Cardiac muscle cell (in vitro differentiated cells and primary cell): Measurements from ENCODE around the gene KYAT1. TPM values are rescaled to one million over a fixed set of nuclear protein-coding genes. Genes with fewer than 3 reads are reported as not detected.

Source experiments
- DNase-seq, 2 donors: peaks; one replicate each; pipeline versions ENCODE4 v3.0.0 to v3.0.0-alpha.2; 2010 to 2017; ENCODE audit warnings: low read depth in 1 of 2, low spot score in 1 of 2
- H3K27ac ChIP-seq: fragments of 200-600 bp; sonication (generic); 2 replicates; pipeline ENCODE4 v1.5.1; 2016
- H3K27me3 ChIP-seq: fragments of 200-600 bp; sonication (generic); 2 replicates; pipeline ENCODE4 v1.6.0; 2016; ENCODE audit warnings: control low read depth
- H3K36me3 ChIP-seq: fragments of 200-600 bp; sonication (generic); 2 replicates; pipeline ENCODE4 v1.5.1; 2016; ENCODE audit warnings: control low read depth
- H3K4me1 ChIP-seq: fragments of 200-600 bp; sonication (generic); 2 replicates; pipeline ENCODE4 v1.8.1; 2017; ENCODE audit warnings: low read depth, mild to moderate bottlenecking, mixed run types
- H3K4me3 ChIP-seq: fragments of 200-600 bp; sonication (generic); 2 replicates; pipeline ENCODE4 v1.5.1; 2016; ENCODE audit warnings: mild to moderate bottlenecking
- H3K9me3 ChIP-seq: fragments of 200-600 bp; sonication (generic); 2 replicates; pipeline ENCODE4 v1.5.1; 2017; ENCODE audit warnings: low read depth, mild to moderate bottlenecking, control low read depth
- CTCF ChIP-seq: IDR thresholded peaks from 2 replicates; pipeline ENCODE4 v1.5.1; 2012; ENCODE audit warnings: low read depth, mild to moderate bottlenecking, low read length
- polyA plus RNA-seq: library from polyadenylated mRNA; unstranded; fragments of >200 nt; fragmentation: Nextera tagmentation; extraction: Ambion mirVana; gene quantifications from 2 replicates; pipeline ENCODE4 v1.2.1, GENCODE V29; 2016
- total RNA-seq: library from RNA; depleted of rRNA; stranded (reverse); fragments of >200 nt; gene quantifications from 2 replicates; pipeline ENCODE4 v1.2.3, GENCODE V29; 2016

KYAT1 gene
- total and polyA plus RNA-seq, 2 experiments from 2014 or later: 23.3 to 36.9 TPM

- peak overlapping the region; percentile 55 for H3K4me3 ChIP-seq
- peak; percentile 8 for TF ChIP-seq CTCF
- no peaks in the 10 kb centered on the region for H3K27me3 ChIP-seq
- peak; percentile 83 for DNase-seq
- H3K27ac ChIP-seq: peak overlapping the region; percentile 92
- H3K9me3 ChIP-seq: no peaks in the 10 kb centered on the region
- H3K4me1 ChIP-seq: no peaks in the 10 kb centered on the region
- H3K36me3 ChIP-seq: no peaks in the 10 kb centered on the region
Observed at GRCh38 chr9:128921881-128922763, 40.4 kb upstream of the KYAT1 start.

- H3K4me3 ChIP-seq: peak within 1 kb of the TSS; percentile 55
- no peaks in the 10 kb centered on the region for H3K9me3 ChIP-seq
- no peak for TF ChIP-seq CTCF
- H3K27me3 ChIP-seq: no peaks in the 10 kb centered on the region
- peak in 1 of 2 donors; percentile 71 for DNase-seq
- H3K4me1 ChIP-seq: no peaks in the 10 kb centered on the region
- H3K27ac ChIP-seq: peak within 1 kb of the TSS; percentile 92
- peaks cover 2% of the 10 kb centered on the region for H3K36me3 ChIP-seq
Observed at GRCh38 chr9:128920381-128921058, 38.8 kb upstream of the KYAT1 start, which contains the start of gene PHYHD1. TSS of gene PHYHD1 (plus strand) at chr9:128920982. CDS start at chr9:128922324, 1,342 bp downstream.

- peak overlapping the region; percentile 60 for H3K27ac ChIP-seq
- H3K4me1 ChIP-seq: no peaks in the 10 kb centered on the region
- no peak for TF ChIP-seq CTCF
- H3K4me3 ChIP-seq: no peak overlapping the region
- DNase-seq: no peak
- H3K9me3 ChIP-seq: no peaks in the 10 kb centered on the region
- H3K27me3 ChIP-seq: no peaks in the 10 kb centered on the region
- peaks cover 2% of the 10 kb centered on the region for H3K36me3 ChIP-seq
Observed at GRCh38 chr9:128919402-128920089, 37.8 kb upstream of the KYAT1 start.

GRCh38 chr9:128918921-128919320, 37.2 kb upstream of the KYAT1 start:
- H3K9me3 ChIP-seq: no peaks in the 10 kb centered on the region
- DNase-seq: no peak
- no peak overlapping the region for H3K4me3 ChIP-seq
- TF ChIP-seq CTCF: no peak
- H3K4me1 ChIP-seq: no peaks in the 10 kb centered on the region
- H3K27ac ChIP-seq: peak overlapping the region; percentile 60
- H3K27me3 ChIP-seq: no peaks in the 10 kb centered on the region
- peaks cover 2% of the 10 kb centered on the region for H3K36me3 ChIP-seq

- peaks cover 2% of the 10 kb centered on the region for H3K36me3 ChIP-seq
- no peak for TF ChIP-seq CTCF
- DNase-seq: peak in 1 of 2 donors; percentile 93
- H3K4me3 ChIP-seq: no peak overlapping the region
- no peaks in the 10 kb centered on the region for H3K9me3 ChIP-seq
- no peaks in the 10 kb centered on the region for H3K4me1 ChIP-seq
- H3K27me3 ChIP-seq: no peaks in the 10 kb centered on the region
- no peak overlapping the region for H3K27ac ChIP-seq
Observed at GRCh38 chr9:128917151-128917849, 35.5 kb upstream of the KYAT1 start.
